Measurements from ENCODE around the gene SNAP47. TPM values are rescaled to one million over a fixed set of nuclear protein-coding genes. Genes with fewer than 3 reads are reported as not detected.

The SNAP47 gene
- total RNA-seq, 2 donors from 2014 or later = 35.5 to 49.4 TPM

GRCh38 chr1:227771326-227771725 is 36.1 kb downstream of the SNAP47 start:
- Histone ChIP-seq H3K27ac (no peak overlapping the region), H3K36me3 (replicated peaks in 1 of 2; ENCODE audit: insufficient read depth in 1 of 2, low read depth in 2 of 2) (peaks cover 0 to 14% of the 10 kb centered on the region in 2 donors), H3K9me3 (no peaks in the 10 kb centered on the region), H3K4me1 (peaks cover under 1% of the 10 kb centered on the region), H3K4me3 (no peak overlapping the region), H3K27me3 (no peaks in the 10 kb centered on the region)
- TF ChIP-seq, protein P1, sequence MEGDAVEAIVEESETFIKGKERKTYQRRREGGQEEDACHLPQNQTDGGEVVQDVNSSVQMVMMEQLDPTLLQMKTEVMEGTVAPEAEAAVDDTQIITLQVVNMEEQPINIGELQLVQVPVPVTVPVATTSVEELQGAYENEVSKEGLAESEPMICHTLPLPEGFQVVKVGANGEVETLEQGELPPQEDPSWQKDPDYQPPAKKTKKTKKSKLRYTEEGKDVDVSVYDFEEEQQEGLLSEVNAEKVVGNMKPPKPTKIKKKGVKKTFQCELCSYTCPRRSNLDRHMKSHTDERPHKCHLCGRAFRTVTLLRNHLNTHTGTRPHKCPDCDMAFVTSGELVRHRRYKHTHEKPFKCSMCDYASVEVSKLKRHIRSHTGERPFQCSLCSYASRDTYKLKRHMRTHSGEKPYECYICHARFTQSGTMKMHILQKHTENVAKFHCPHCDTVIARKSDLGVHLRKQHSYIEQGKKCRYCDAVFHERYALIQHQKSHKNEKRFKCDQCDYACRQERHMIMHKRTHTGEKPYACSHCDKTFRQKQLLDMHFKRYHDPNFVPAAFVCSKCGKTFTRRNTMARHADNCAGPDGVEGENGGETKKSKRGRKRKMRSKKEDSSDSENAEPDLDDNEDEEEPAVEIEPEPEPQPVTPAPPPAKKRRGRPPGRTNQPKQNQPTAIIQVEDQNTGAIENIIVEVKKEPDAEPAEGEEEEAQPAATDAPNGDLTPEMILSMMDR (IDR thresholded peaks at IDR 0.05) = no peak
- no peak for TF ChIP-seq POLR2A (IDR thresholded peaks at IDR 0.05)
- 87 to 94% methylated on average over 3 to 5 of the region's 8 CpGs for WGBS, 2 donors
- DNase-seq (no peak), ATAC-seq (no peak)
- intact Hi-C loops (cut with DNase I) = no loop called here

- DNase-seq = no peak
Measured at GRCh38 chr1:227771771-227772170, 36.5 kb downstream of the SNAP47 start.

GRCh38 chr1:227773558-227773957 is 38.3 kb downstream of the SNAP47 start:
- H3K9me3 ChIP-seq = no peaks in the 10 kb centered on the region
- TF ChIP-seq, protein P1 (IDR thresholded peaks at IDR 0.05) = no peak
- no peak for TF ChIP-seq POLR2A (IDR thresholded peaks at IDR 0.05)
- DNase-seq (no peak), ATAC-seq (no peak)
- WGBS, 2 donors = 88 to 91% methylated on average over 15 of the region's 15 CpGs
- intact Hi-C loops (cut with DNase I) = no loop called here
- no peaks in the 10 kb centered on the region for H3K27me3 ChIP-seq
- no peaks in the 10 kb centered on the region for H3K4me1 ChIP-seq
- H3K36me3 ChIP-seq (replicated peaks in 1 of 2; ENCODE audit: insufficient read depth in 1 of 2, low read depth in 2 of 2) = peaks cover 0 to 2% of the 10 kb centered on the region in 2 donors
- H3K4me3 ChIP-seq = no peak overlapping the region
- no peak overlapping the region for H3K27ac ChIP-seq

More at GRCh38 chr1:227771771-227772170, 36.5 kb downstream of the SNAP47 start:
- 88 to 90% methylated on average over 5 to 7 of the region's 7 CpGs for WGBS, 2 donors
- intact Hi-C loops (cut with DNase I) = no loop called here
- TF ChIP-seq POLR2A (IDR thresholded peaks at IDR 0.05) = no peak
- TF ChIP-seq, protein P1 (IDR thresholded peaks at IDR 0.05) = no peak
- ATAC-seq = no peak
- H3K36me3 ChIP-seq (replicated peaks in 1 of 2; ENCODE audit: insufficient read depth in 1 of 2, low read depth in 2 of 2) = peaks cover 0 to 14% of the 10 kb centered on the region in 2 donors
- H3K4me3 ChIP-seq = no peak overlapping the region
- H3K27me3 ChIP-seq = no peaks in the 10 kb centered on the region
- H3K4me1 ChIP-seq = no peaks in the 10 kb centered on the region
- no peaks in the 10 kb centered on the region for H3K9me3 ChIP-seq
- H3K27ac ChIP-seq = no peak overlapping the region

GRCh38 chr1:227774051-227774731 is 39.0 kb downstream of the SNAP47 start:
- intact Hi-C loops (cut with DNase I) = no loop called here
- no peaks in the 10 kb centered on the region for H3K36me3 ChIP-seq (replicated peaks in 1 of 2; ENCODE audit: insufficient read depth in 1 of 2, low read depth in 2 of 2)
- 79 to 90% methylated on average over 5 to 11 of the region's 13 CpGs for WGBS, 2 donors
- TF ChIP-seq POLR2A (IDR thresholded peaks at IDR 0.05) = no peak
- TF ChIP-seq, protein P1 (IDR thresholded peaks at IDR 0.05) = no peak
- H3K9me3 ChIP-seq = no peaks in the 10 kb centered on the region
- H3K4me1 ChIP-seq = no peaks in the 10 kb centered on the region
- H3K27me3 ChIP-seq = no peaks in the 10 kb centered on the region
- no peak overlapping the region for H3K27ac ChIP-seq
- DNase-seq (no peak), ATAC-seq (no peak)
- no peak overlapping the region for H3K4me3 ChIP-seq

Measured in body of pancreas (tissue), 4 donors.